ENCODE data around the gene NRGN.

NRGN gene

DNA sequence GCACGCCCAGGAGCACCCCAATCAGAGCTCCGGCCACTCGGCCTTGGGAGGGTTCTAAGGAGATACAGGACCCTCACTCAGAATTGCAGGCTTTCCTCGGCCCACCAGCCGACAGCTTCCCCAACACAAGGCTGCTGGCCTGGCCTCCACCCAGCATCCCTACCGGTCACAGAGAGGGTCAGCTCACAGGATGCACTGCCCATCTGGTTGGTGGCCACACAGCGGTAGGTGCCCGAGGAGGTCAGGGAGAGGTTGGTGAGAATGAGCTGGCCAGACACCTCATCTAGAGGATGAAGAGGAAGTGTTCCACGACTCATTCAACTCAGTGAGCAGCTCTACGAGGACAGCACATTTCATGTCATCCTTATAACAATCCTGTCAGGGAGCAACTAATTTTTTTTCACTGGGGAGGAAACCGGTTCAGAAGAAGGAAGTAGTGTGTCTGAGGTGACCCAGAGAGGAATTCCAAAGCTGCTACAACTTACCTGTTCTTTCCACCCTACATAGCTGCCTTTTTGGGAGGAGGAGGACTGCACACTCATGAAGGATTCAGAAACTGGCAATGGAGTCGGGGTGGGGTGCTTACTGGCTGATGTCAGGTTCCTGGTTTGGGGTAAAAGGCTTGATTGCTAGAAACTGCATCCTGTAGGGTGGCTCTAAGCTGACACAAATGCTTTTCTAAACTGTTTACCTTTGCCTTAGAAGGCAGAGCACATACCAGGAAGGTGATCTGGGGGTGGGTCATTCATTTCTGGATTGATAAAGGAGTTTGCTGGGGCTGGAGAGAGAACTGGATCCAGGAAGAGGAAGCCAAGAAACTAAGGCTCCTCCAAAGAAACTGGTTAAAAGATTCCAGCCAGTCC is 9.0 kb downstream of the NRGN start:
- H3K4me3 Mint-ChIP-seq: no peak overlapping the region
- H3K36me3 Mint-ChIP-seq: no peaks in the 10 kb centered on the region
- H3K27ac Mint-ChIP-seq: no peak overlapping the region
- H3K27me3 Mint-ChIP-seq: no peaks in the 10 kb centered on the region
- peaks cover 18% of the 10 kb centered on the region for H3K4me1 Mint-ChIP-seq (ENCODE audit: low read depth)
- H3K9me3 Mint-ChIP-seq (ENCODE audit: low read depth): no peaks in the 10 kb centered on the region

DNA sequence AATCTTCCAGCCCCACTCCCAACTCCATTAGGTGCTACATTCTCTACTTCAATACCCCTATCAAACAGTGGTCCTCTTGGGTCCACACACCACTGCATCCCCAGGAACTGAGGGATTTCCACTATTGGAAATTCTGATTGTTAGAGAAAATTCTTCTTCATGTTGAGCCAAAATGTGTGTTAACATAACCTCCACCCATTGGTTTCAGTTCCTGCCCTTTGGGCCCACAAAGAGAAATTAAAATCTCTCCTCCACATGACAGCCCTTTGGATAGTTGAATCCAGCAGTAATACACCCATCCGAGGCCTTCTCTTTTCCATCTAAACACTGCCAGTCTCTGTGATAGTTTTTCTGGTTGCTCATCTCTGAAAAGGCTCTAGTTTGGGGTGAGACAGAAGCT is 10.2 kb downstream of the NRGN start:
- no peaks in the 10 kb centered on the region for H3K36me3 Mint-ChIP-seq
- no peak overlapping the region for H3K4me3 Mint-ChIP-seq
- H3K4me1 Mint-ChIP-seq (ENCODE audit: low read depth): peaks cover 16% of the 10 kb centered on the region
- no peaks in the 10 kb centered on the region for H3K27me3 Mint-ChIP-seq
- H3K9me3 Mint-ChIP-seq (ENCODE audit: low read depth): no peaks in the 10 kb centered on the region
- H3K27ac Mint-ChIP-seq: no peak overlapping the region

DNA sequence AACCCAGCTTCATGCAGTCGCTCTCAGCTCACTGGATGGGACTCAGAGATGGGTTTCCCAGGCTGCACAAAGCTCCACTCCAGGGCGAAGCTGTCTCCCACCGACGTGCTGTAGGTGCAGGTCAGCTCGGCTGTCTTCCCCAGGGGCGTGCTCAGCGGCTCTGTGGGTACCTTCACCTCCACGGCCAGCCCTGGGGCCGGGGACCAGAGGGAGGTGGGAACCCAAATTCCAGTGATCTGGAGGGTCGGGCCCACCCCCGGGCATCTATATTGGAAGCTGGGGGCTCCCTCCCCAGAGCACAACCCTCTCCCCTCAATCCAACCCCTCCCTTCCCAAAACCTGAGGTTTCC is 11.6 kb downstream of the NRGN start:
- Mint-ChIP-seq H3K36me3 (no peaks in the 10 kb centered on the region), H3K27ac (no peak overlapping the region), H3K4me3 (no peak overlapping the region), H3K9me3 (ENCODE audit: low read depth) (no peaks in the 10 kb centered on the region), H3K27me3 (peaks cover 5% of the 10 kb centered on the region), H3K4me1 (ENCODE audit: low read depth) (peaks cover 12% of the 10 kb centered on the region)

DNA sequence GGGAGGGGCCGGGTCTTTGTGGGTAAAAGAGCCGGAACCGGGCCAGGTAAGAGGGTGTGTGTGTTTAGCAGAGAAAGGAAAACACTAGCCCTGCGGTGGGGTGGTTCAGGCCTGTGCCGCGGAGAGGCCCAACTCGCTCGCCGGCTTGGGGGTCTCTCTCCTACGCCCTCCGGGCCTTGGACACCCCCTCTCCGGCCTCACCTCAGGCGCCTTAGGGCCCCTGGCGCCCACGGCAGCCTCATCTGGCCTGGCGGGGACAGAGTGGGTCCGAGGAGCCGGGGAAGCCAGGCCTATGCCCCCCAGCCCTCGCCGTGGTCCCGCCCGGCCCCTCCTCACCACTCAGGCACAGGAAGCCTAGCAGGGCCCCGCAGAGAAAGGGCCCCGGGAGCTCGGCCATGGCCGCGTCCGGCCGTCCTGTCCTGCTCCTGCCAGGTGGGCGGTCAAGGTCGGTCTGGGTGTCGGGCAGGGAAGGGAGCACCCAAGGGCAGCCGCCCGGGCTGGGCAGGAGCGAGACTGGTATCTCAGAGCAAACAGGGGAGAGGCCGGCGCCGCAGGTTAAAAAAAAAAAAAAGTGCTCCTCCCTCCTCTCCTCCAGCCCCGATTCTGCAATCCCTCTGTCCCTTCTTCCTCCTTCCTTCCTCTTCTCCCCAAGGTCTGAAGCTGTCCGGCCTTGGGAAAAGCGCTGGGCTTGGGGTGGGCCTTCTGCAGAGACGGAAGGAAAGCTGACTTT is 12.2 kb downstream of the NRGN start, which contains the start of gene VSIG2:
Gene VSIG2 (minus strand): TSS at position 515 of the 730 bp plus-strand sequence. CDS start 118 bp downstream, at position 397.
- H3K9me3 Mint-ChIP-seq (ENCODE audit: low read depth): no peaks in the 10 kb centered on the region

DNA sequence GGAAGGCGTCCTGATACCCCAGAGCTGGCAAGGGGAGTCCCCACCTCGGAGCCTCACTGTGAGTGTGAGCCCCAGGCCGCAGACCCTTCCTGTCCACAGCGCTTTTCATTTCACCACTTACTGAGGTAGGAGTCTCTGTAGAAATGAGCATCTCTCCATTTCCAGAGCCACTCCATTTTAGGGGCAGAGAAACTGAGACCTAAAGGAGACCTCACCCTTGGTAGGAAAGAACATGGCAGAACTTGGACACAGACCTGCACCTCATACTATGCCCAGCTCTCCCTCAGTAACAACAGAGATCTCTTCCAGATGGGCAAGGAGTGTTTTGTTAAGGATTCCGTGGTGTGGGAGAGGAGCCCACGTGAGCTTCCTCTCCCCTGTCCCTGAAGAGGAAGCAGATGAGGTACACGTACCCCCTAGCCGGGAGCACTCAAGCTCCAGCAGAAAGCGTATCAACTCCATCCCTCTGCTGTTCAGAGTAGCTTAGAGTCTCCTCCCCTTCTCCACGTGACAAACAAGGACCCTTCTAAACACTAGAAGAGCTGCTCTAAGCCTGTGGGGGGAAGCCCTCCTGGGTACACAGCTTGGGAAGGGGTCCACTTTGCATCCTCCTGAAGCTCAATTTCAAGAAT is 12.8 kb downstream of the NRGN start:
- Mint-ChIP-seq H3K36me3 (no peaks in the 10 kb centered on the region), H3K4me1 (ENCODE audit: low read depth) (peaks cover 5% of the 10 kb centered on the region), H3K4me3 (peak overlapping the region; percentile 58), H3K9me3 (ENCODE audit: low read depth) (no peaks in the 10 kb centered on the region), H3K27me3 (peaks cover 8% of the 10 kb centered on the region), H3K27ac (peak overlapping the region; percentile 61)

More for the DNA sequence above, 12.2 kb downstream of the NRGN start, which contains the start of gene VSIG2:
- peak within 1 kb of the TSS; percentile 58 for H3K4me3 Mint-ChIP-seq
- peak within 1 kb of the TSS; percentile 61 for H3K27ac Mint-ChIP-seq
- H3K36me3 Mint-ChIP-seq: no peaks in the 10 kb centered on the region
- peaks cover 8% of the 10 kb centered on the region for H3K4me1 Mint-ChIP-seq (ENCODE audit: low read depth)
- H3K27me3 Mint-ChIP-seq: peaks cover 6% of the 10 kb centered on the region

DNA sequence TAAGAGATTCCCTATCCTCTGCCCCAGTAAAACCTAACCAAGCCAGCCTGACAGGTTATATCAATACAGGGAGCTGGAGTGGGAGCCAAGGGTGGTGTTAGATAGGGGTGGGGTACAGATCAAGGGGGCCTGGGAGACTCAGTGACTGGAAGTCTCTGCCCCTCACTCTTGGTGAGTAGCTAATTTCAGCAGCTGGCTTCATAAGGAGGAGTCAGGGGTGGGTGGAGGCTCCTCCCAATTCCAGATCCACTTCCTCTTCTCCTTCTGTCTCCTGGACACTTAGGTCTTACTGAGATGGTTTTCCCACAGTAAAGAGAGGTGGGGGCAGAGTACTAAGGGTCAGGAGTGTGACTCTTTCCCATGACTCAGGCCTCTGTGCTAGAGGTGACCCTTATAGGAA is 13.5 kb downstream of the NRGN start:
- Mint-ChIP-seq H3K4me3 (no peak overlapping the region), H3K4me1 (ENCODE audit: low read depth) (peaks cover 6% of the 10 kb centered on the region), H3K36me3 (no peaks in the 10 kb centered on the region), H3K9me3 (ENCODE audit: low read depth) (no peaks in the 10 kb centered on the region), H3K27me3 (peaks cover 9% of the 10 kb centered on the region), H3K27ac (no peak overlapping the region)

DNA sequence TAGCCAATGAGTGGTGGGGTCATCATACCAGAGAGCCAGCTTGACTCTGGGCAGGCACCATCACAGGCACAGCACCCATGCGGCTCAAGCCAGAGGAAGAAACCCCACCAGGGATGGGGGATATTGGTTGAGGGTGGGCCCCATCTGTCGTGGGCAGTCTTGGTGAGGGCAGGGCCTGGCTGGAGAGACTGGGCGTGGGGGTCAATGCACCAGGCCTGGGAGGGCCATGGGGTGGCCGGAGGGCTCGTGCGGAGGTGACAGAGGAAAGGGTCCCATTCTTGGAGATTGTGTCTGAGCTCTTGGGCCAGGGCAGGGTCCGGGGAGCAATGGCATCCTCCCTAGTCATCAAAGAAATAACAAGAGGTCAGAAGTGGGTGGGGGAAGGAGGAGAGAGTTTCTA is 13.9 kb downstream of the NRGN start:
- H3K4me3 Mint-ChIP-seq: no peak overlapping the region
- no peaks in the 10 kb centered on the region for H3K36me3 Mint-ChIP-seq
- no peaks in the 10 kb centered on the region for H3K9me3 Mint-ChIP-seq (ENCODE audit: low read depth)
- peaks cover 14% of the 10 kb centered on the region for H3K27me3 Mint-ChIP-seq
- no peak overlapping the region for H3K27ac Mint-ChIP-seq
- H3K4me1 Mint-ChIP-seq (ENCODE audit: low read depth): peaks cover 10% of the 10 kb centered on the region

DNA sequence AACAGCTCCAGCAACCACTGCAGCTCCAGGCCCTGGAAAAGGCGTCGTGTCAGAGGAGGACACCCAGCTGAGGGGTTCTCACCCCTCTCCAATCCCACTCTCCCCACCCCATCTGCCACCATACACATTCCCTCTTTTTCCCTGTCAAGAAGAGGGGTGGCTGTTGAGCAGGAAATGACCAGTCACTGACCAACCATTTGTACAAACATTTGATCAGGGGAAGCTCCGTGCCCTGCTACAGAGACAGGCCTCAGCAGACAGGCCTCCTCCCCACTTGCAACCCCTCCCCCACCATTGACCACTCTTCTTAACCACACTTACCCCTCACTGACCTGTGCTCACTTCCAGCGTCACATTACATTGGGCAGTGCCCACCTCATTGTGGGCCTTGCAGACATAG is 14.6 kb downstream of the NRGN start:
- Mint-ChIP-seq H3K9me3 (ENCODE audit: low read depth) (no peaks in the 10 kb centered on the region), H3K4me1 (ENCODE audit: low read depth) (peaks cover 11% of the 10 kb centered on the region), H3K4me3 (no peak overlapping the region), H3K36me3 (no peaks in the 10 kb centered on the region), H3K27ac (no peak overlapping the region), H3K27me3 (peaks cover 14% of the 10 kb centered on the region)

DNA sequence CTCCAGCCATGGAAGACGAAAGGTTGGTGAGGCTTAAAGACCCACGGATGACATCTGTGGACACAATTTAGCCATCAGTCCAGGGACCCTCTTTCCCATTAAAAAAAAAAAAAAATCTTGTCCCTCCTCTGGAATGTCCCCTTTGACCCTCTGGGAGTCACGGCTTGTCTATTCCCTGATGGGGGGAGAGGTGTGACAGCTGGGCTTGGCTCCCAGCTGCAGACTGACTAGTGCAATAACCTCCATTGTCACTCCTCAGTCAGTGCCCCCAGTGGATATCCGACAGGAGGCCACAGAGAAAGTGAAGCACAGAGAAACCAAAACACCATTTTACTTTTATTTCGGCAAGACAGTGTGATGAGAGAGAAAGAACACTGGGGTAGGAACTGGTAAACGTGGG is 15.0 kb downstream of the NRGN start:
- Mint-ChIP-seq H3K4me3 (no peak overlapping the region), H3K36me3 (no peaks in the 10 kb centered on the region), H3K27ac (no peak overlapping the region), H3K27me3 (peaks cover 14% of the 10 kb centered on the region), H3K9me3 (ENCODE audit: low read depth) (no peaks in the 10 kb centered on the region), H3K4me1 (ENCODE audit: low read depth) (peaks cover 11% of the 10 kb centered on the region)

DNA sequence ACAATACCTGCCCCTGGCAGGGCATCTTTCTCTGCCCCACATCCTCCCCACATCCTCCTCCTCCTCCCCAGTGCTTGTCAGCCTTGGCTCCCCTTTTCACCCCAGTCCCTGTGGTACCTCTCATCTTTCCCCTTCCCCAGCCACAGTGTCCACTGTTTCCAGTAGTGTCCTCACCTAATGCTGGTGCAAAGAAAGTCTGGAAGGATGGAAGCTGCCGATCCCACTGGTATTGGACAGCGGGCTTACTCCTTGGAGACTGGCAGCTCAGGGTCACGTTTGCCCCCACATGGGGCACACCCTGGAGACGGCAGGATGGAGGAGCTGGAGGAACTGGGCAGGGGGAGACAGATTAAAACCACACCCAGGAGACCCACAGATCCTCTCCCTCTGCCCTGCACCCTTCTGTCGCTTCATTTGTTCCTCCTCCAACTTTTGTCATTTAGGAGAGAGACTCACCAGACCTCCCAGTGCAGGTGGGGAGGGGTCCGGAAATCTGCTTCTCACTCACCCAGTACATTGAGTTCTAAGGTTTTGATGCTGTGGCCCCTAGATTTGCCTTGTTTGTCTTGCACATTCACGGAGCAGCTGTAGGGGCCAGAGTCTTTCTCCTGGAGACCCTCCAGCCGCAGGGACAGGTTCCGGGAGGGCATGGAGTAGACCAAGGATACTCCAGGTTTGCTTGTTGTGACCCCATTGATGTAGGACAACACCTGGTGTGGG is 16.5 kb downstream of the NRGN start:
- Mint-ChIP-seq H3K4me1 (ENCODE audit: low read depth) (peaks cover 14% of the 10 kb centered on the region), H3K27ac (no peak overlapping the region), H3K9me3 (ENCODE audit: low read depth) (no peaks in the 10 kb centered on the region), H3K27me3 (peaks cover 14% of the 10 kb centered on the region), H3K36me3 (no peaks in the 10 kb centered on the region), H3K4me3 (no peak overlapping the region)

DNA sequence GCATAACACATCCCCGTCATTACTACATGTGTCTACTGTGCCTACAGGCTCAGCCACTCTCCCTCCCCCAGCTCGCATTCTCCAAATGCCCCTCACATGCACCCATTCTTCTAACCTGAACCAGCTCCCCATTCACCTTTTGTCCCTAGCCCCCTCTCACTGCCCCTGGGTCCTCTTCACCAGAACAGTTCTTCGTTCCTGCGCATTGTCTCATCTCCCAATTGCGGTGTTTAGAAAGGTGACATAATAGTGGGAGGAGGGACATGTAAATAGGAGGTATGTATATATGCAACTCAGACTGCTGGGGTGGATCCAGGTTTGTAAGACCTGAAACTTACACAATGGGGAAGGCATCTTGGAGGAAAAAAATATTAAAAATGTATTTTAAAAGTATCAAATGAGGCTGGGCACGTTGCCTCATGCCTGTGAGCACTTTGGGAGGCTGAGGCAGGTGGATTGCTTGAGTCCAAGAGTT is 17.0 kb downstream of the NRGN start:
- H3K4me3 Mint-ChIP-seq: no peak overlapping the region

DNA sequence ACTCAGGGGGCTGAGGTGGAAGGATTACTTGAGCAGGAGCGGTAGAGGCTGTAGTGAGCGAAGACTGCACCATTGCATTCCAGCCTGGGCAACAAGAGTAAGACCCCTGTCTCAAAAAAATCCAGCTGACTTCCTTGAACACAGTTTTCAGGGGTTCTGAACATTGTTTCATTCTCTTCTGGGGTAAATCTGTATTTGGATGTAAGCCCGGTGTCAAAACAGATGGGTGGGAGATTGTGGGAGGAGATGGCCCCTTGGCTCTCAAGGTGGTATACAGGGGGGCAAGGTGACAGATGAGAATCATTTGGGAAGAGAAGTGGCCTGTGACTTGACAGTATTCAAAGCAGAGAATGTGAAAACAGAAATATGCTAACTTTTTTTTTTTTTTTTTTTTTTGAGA is 17.6 kb downstream of the NRGN start:
- Mint-ChIP-seq H3K36me3 (no peaks in the 10 kb centered on the region), H3K9me3 (ENCODE audit: low read depth) (no peaks in the 10 kb centered on the region), H3K4me1 (ENCODE audit: low read depth) (peaks cover 19% of the 10 kb centered on the region), H3K27me3 (peaks cover 14% of the 10 kb centered on the region), H3K27ac (no peak overlapping the region), H3K4me3 (no peak overlapping the region)

More for the DNA sequence above, 17.0 kb downstream of the NRGN start:
- Mint-ChIP-seq H3K36me3 (no peaks in the 10 kb centered on the region), H3K27ac (no peak overlapping the region), H3K4me1 (ENCODE audit: low read depth) (peaks cover 19% of the 10 kb centered on the region), H3K27me3 (peaks cover 14% of the 10 kb centered on the region), H3K9me3 (ENCODE audit: low read depth) (no peaks in the 10 kb centered on the region)

DNA sequence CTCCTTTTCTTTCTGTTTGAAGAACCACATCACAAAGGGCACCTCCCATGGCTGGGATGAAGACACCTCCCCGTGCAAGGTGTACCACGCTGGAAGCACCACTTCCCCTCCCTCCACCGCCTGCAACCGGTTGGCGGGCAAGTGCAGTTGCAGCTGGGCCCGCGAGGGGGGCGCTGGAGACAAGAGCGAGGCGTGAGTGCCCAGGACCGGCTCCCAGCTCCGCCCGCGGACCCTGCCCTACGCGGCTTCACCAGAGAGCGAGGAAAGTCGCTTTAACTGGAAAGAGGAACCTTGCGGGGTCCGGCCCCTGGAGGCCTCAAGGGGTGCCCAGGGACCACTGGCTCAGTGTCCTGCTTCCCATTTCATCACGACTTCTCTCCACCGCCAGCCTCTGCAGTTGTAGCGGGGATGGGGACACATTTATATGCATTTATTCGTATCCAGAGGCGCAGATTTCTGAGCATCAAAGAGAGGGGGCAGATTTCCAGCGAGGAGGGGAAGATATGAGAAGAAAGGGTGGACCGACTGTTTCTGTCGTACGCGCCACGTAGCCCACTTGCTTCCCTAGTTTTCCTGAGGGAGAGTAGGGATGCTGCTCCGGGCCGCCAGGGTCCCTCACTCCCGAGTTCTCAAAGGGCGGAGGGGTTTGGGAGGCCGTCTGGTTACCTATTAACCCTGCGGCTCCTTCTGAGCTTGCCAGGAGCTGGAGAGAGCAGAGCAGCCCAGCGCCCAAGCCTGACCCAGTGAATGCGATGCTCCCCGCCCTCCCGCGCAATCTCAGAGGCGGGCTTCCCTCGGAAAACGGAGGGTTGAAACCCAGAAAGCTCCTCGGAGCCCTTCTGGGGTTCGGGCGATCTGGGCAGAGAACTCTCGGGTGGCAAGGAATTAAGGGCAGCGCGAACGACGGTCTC is 18.9 kb downstream of the NRGN start:
- H3K27me3 Mint-ChIP-seq: peaks cover 15% of the 10 kb centered on the region
- H3K27ac Mint-ChIP-seq: no peak overlapping the region
- peak overlapping the region; percentile 75 for H3K4me3 Mint-ChIP-seq
- peaks cover 21% of the 10 kb centered on the region for H3K4me1 Mint-ChIP-seq (ENCODE audit: low read depth)
- no peaks in the 10 kb centered on the region for H3K36me3 Mint-ChIP-seq
- no peaks in the 10 kb centered on the region for H3K9me3 Mint-ChIP-seq (ENCODE audit: low read depth)
